NCI-H2171 treated with DMSO at 0.1 percent for 48 hours (cell line): ENCODE results near the gene RRAGC.
"Not testable (repeated sequence)": the region's sequence is repeated elsewhere in the genome, so short reads cannot be mapped to it uniquely, and the experiment has no call there.

Experiments
- DNase-seq: peaks from one replicate; lab custom pipeline; 2025; lab: John Stamatoyannopoulos, UW

The RRAGC gene

DNA sequence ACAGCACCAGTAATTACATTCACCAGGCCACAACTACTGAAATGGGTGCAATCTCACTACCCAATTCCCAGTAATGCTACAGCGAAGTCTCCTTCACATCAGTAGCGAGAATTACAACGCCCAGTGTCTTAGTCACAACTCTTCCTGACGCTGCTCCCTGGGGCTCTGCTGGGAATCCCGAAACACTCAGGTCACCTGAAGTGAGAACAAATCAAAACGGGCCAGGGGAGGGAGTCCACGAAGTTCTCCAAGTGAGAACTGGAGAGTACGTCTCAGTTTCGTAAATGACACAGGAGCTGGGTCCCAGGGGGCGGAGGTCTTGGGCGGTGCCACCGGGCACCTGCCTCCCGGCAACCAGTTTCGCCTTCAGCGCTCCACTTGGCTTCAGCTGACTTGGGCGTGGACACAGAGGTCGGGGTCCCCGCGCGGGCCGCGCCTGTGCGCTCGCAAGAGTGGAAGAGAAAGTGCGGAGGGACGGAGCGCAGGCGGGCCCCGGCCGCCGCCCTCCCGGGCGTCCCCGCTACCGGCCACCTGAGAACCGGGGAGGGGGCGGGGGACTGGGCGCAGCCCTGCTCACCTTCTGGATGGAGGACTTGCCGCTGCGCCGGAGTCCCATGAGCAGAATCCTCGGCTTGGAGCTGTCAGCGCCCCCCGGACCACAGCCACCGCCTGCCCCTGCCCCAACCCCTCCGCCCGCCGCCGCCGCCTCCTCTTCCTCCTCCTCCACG is 575 bp downstream of the RRAGC start:
- DNase-seq = peak; percentile 29

DNA sequence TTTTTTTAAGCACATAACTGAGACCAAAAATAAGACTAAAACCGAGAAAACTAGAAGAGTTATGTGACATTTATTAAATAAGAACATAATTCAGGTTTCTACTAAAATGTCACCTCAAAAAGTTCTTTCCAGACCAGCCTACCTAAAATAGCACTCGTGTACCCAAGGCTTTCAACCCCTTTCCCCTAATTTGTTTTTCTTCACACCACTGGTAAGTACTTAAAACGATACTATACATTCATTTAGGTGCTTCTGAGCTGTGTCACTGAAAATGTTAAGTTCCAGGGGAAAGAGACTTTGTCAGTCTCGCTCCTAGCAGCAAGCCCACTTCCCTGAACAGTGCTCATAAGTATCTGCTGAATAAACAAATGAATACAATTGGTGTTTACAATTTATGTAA is 6.8 kb downstream of the RRAGC start:
- DNase-seq = no peak

DNA sequence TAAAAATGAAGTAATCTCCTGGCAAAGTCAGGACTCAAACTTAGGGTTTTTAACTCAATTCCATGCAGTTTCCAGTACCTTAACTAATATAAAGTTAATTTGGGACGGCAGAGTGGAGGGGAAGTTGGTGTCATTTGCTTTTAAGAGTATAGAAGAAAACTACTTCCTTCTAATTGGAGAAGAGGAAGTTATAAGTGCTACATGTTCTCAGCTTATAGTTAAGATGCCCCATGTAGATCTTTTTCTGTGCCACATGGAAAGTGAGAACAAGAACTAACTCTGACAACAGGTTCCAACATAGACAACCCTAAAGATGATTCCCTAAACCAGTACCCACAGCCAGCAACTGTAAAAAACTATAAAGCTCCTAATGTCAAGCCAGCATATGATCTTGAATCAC is 11.5 kb downstream of the RRAGC start:
- DNase-seq = no peak

GRCh38 chr1:38846210-38846609 is 13.4 kb downstream of the RRAGC start:
- DNase-seq = no peak

DNA sequence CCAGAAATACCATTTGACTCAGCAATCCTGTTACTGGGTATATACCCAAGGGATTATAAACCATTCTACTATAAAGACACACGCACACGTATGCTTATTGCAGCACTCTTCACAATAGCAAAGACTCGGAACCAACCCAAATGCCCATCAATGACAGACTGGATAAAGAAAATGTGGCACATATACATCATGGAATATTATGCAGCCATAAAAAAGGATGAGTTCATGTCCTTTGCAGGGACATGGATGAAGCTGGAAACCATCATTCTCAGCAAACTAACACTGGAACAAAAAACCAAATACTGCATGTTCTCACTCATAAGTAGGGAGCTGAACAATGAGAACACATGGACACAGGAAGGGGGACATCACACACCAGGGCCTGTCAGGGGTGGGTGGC is 14.5 kb downstream of the RRAGC start:
- DNase-seq = not testable (repeated sequence)

DNA sequence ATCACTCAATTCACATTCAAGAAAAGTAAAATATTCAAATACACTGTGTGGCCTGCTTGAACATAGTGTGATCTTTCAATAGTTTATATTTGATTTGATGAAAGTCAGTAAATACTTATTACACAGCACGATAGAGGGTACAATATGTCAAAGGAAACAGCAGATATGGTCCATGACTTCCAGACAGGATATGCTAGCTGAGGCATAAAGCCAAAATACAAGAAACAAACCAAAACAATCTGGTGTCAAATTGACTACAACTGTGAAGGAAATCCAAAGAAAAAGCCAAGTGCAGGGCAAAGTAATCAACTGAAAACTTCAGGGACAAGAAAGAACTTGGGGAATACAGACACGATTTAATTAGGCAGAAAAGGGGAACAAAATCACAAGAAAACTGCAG is 19.3 kb downstream of the RRAGC start:
- DNase-seq = no peak

DNA sequence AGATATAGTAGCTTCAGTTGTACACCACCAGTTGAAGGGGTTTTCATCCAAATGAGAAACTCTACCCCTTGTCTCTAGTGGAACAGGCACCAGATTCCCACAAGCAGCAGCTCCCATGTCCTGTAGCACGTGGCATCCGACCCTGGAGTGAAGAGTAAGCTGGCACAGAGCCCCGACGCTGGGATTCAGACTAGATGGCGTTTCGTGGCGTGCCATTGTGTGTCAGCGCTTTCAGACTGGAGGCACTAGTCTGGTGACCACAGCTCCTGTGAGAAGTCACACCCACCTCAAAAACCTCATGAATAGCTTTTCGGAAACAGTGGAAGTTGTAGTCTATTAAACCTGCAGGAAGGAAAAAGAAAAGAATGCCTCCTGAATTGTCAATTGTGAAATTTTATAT is 20.2 kb downstream of the RRAGC start:
- no peak for DNase-seq

DNA sequence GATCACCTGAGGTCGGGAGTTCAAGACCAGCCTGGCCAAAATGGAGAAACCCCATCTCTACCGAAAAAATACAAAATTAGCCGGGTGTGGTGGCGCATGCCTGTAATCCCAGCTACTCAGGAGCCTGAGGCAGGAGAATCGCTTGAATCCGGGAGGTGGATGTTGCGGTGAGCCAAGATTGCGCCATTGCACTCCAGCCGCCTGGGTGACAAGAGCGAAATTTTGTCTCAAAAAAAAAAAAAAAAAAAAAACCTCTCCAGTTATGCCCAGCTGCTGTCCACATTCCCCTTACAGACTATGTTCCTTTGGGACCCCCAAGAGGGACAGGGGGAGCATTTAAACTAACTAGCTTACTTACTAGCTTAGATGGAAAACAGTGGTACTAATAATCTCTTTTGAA is 23.3 kb downstream of the RRAGC start:
- not testable (repeated sequence) for DNase-seq

GRCh38 chr1:38834937-38835827 is 24.4 kb downstream of the RRAGC start:
- peak; percentile 89 for DNase-seq

- no peak for DNase-seq
Observed at GRCh38 chr1:38834221-38834782, 25.3 kb downstream of the RRAGC start.

- no peak for DNase-seq
Observed at GRCh38 chr1:38833146-38833545, 26.4 kb downstream of the RRAGC start.

- DNase-seq = no peak
Observed at GRCh38 chr1:38832370-38832734, 27.2 kb downstream of the RRAGC start.

DNA sequence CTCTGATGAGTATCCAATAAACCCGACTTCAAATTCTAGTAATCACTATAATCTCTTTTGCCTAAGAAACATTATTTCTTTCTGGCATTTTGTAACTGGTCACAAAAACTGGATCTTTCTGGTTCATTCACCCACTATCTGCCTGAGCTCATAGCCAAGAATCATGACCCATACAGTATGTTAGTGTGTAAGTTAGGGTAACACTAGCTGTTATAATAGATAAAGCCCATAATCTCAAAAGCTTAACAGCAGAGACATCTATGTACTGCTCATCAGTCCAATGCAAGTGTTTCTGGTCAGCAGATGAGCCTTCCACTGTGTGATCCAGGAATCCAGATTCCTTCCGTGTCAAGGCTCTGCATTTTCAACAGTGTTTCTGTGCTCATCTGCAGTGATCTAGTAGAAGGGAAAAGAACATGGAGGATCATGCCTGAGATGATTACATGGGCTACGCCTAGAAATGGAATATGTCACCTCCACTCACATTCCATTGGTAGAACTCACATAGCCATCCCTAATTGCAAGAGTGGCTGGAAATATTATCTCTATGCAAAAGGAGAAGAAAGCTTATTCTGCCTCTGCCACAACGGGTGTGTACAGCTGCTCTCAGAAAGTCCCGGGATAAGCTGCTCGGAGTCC is 27.7 kb downstream of the RRAGC start:
- no peak for DNase-seq

DNA sequence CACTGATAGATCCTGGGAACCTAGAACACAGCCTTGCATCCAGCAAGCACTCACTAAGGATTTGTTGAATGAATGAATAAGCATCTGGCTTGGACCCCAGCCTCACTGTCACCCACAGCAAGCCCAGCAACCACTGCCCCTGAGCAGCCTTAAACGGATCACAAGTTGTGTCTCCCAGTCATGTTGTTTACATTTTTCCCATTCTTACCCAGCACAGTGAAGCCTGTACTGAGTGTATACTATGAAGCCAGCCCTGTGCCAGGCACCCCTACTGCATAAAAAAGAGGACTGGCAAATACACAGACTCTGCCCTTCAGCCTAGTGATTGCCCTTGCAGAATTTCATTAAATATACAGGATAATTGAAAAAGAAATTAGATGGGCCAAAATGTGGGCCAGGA is 30.2 kb downstream of the RRAGC start:
- DNase-seq = no peak

DNA sequence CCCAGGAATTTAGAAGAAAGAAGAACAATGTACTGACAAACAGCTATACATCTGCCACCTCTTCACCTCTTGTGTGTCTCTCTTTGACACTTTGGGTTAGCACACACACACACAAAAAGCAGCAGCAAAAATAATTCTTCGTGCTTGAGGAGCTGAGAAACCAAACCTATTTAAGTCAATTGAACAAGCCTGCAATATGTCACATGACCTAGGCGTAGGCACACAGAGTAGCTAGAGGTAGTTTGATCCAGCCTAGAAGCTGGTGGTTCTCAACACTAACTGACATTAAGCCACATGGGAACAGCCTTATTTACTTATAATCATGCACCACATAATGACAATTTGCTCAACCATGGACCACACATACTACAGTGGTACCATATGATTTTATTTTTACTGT is 32.3 kb downstream of the RRAGC start:
- DNase-seq = no peak

GRCh38 chr1:38826886-38827285 is 32.7 kb downstream of the RRAGC start:
- DNase-seq = no peak

GRCh38 chr1:38826262-38826661 is 33.3 kb downstream of the RRAGC start:
- DNase-seq = no peak

DNA sequence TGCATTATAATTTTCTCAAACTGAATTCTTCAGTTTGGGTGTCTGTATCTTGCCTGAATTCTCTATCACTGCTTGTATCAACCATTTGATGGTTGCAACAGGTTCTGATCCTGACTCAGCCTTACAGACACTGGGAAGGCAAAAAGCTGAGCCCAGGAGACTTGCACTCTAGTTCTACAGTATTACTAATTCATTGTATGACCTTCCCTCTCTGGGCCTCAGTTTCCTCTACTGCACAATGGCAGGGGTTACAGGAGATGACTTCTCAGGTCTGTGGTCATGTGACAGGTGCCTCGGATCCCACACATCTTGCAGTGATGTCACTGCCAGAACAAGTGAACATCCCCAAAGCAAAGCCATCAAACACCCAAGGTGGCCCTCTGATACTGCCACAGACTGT is 38.7 kb downstream of the RRAGC start:
- no peak for DNase-seq

GRCh38 chr1:38819516-38819915 is 40.1 kb downstream of the RRAGC start:
- no peak for DNase-seq

- DNase-seq = no peak
Observed at GRCh38 chr1:38819040-38819439, 40.5 kb downstream of the RRAGC start.

DNA sequence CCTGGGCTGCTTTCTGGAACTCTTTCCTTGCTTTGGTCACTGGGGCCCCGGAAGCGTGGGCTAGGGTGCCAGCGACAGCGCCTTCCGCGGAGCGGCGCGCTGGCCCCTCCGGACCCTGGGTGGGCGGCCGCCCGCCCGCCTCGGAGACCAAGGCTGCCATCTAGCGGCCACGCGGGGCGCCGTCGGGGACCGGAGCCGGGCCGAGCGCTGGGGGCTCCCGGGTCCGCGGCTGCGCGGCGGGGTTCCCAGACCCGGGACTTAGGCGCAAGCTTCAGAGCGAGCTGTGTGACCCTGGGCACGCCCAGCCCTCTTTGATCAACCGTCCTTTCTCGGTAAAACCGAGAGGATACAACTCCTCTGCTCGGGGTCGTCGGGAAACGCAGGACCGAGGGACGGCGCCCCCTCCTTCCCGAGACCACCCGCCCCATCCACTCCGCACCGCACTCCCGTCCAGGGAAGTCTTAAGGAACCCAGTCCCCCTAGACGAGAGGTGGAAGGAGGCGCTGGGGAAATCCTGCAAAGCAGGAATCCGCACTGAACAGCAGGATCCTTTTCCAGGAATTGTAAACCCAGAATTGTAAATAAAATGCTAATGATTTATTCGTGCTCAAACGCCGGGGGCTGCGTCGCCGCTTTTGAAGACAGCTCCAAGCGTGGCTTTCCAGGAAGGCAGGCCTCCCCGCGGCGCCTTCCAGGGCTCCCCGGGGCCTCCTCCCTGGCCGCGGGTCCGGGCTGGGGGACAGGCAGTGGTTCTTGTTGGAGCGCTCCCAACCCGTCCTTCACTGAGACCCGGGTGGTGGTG is 41.2 kb downstream of the RRAGC start:
- peak; percentile 39 for DNase-seq
